K562 (cell line): Measurements from ENCODE around the gene TPPP. TPM values are rescaled to one million over a fixed set of nuclear protein-coding genes. Genes with fewer than 3 reads are reported as not detected.

Experiments used
- CHD2 ChIP-seq: IDR thresholded peaks from 2 replicates; pipeline ENCODE4 v1.6.1; 2011; ENCODE audit warnings: low read depth, low read length
- GTF2A2 ChIP-seq: IDR thresholded peaks from 2 replicates; pipeline ENCODE4 v1.6.1; 2016; ENCODE audit warnings: mild to moderate bottlenecking, missing genetic modification characterization, missing compliant biosample characterization
- polyA plus RNA-seq, 8 experiments: library from polyadenylated mRNA; depleted of rRNA in 4 of 8; stranded (reverse) in 5 of 8; unstranded in 3 of 8; fragments of >200 nt; fragmentation: Nextera tagmentation in 2 of 8; fragmentation: Illumina TruSeq in 1 of 8; extraction: Ambion mirVana in 2 of 8; extraction: Trizol in 1 of 8; gene quantifications; 2 replicates each; pipeline versions ENCODE4 v1.2.1 to v1.2.3, GENCODE V29; 2011 to 2014; ENCODE audit warnings: inconsistent platforms in 1 of 8, missing spikeins in 1 of 8
- total RNA-seq, 7 experiments: library from RNA; depleted of rRNA in 6 of 7; stranded (reverse); fragments of >200 nt in 6 of 7; fragmentation: Illumina TruSeq in 2 of 7; extraction: Trizol in 2 of 7; gene quantifications; 2 replicates each; pipeline versions ENCODE4 v1.2.1 to v1.2.3, GENCODE V29; 2011 to 2021; ENCODE audit warnings: low replicate concordance in 1 of 7
- TF ChIP-seq, protein P1 (sequence below): IDR thresholded peaks from 3 replicates; pipeline ENCODE4 v1.6.1; 2011; ENCODE audit warnings: borderline replicate concordance, mild to moderate bottlenecking, moderate library complexity; ENCODE audit not compliant: insufficient read length; ENCODE audit errors: extremely low read depth
- TF ChIP-seq, protein P2 (sequence below), 2 experiments: fragments of 450-650 bp; IDR thresholded peaks; 2 replicates each; pipeline ENCODE4 v1.6.1; 2018; ENCODE audit warnings: mild to moderate bottlenecking in 2 of 2, low read depth in 1 of 2; ENCODE audit not compliant: partially characterized antibody in 2 of 2
- TF ChIP-seq, protein P3 (sequence below), 2 experiments: IDR thresholded peaks; 2 replicates each; pipeline ENCODE4 v1.6.1; 2012; ENCODE audit warnings: improper control_type of control experiment in 2 of 2, low read depth in 2 of 2, low read length in 2 of 2, borderline replicate concordance in 1 of 2
- TF ChIP-seq, protein P4 (sequence below): fragments of 250-450 bp; sonication (Bioruptor Pico); IDR thresholded peaks from 2 replicates; pipeline ENCODE4 v1.8.0; 2021; ENCODE audit warnings: borderline replicate concordance, mild to moderate bottlenecking, moderate library complexity; ENCODE audit not compliant: poor library complexity, severe bottlenecking

TPPP gene
- total and polyA plus RNA-seq, 9 of the 15 experiments (the other 6 are each of a cell fraction or from before 2014, with no cell fraction given) = 0.01 to 0.07 (median 0.03) TPM; not detected in 6

DNA sequence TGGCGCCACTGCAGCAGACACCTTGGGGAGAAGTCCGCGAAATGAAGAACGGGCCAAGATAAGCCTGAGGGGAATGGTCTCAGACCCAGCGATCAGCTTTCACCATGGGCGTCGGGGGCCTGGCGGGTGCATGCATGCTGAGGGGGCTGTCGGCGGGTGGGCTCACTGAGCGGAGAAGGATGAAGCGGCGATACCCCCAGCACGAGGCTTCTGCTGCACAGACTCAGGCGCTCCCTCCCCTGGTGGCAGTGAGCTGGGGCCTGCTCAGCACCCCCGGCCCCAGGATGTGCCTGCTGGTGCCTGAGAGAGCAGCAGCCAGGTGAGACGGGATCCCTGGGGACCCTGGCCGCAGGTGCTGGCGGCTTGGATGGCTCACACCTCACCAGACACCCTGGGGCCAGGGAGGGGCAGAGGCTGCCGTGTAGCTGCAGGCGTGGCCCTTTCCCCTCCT is 49.8 kb downstream of the TPPP start (continued):
- TF ChIP-seq, protein P1, sequence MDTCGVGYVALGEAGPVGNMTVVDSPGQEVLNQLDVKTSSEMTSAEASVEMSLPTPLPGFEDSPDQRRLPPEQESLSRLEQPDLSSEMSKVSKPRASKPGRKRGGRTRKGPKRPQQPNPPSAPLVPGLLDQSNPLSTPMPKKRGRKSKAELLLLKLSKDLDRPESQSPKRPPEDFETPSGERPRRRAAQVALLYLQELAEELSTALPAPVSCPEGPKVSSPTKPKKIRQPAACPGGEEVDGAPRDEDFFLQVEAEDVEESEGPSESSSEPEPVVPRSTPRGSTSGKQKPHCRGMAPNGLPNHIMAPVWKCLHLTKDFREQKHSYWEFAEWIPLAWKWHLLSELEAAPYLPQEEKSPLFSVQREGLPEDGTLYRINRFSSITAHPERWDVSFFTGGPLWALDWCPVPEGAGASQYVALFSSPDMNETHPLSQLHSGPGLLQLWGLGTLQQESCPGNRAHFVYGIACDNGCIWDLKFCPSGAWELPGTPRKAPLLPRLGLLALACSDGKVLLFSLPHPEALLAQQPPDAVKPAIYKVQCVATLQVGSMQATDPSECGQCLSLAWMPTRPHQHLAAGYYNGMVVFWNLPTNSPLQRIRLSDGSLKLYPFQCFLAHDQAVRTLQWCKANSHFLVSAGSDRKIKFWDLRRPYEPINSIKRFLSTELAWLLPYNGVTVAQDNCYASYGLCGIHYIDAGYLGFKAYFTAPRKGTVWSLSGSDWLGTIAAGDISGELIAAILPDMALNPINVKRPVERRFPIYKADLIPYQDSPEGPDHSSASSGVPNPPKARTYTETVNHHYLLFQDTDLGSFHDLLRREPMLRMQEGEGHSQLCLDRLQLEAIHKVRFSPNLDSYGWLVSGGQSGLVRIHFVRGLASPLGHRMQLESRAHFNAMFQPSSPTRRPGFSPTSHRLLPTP = no peak
- TF ChIP-seq, protein P2, sequence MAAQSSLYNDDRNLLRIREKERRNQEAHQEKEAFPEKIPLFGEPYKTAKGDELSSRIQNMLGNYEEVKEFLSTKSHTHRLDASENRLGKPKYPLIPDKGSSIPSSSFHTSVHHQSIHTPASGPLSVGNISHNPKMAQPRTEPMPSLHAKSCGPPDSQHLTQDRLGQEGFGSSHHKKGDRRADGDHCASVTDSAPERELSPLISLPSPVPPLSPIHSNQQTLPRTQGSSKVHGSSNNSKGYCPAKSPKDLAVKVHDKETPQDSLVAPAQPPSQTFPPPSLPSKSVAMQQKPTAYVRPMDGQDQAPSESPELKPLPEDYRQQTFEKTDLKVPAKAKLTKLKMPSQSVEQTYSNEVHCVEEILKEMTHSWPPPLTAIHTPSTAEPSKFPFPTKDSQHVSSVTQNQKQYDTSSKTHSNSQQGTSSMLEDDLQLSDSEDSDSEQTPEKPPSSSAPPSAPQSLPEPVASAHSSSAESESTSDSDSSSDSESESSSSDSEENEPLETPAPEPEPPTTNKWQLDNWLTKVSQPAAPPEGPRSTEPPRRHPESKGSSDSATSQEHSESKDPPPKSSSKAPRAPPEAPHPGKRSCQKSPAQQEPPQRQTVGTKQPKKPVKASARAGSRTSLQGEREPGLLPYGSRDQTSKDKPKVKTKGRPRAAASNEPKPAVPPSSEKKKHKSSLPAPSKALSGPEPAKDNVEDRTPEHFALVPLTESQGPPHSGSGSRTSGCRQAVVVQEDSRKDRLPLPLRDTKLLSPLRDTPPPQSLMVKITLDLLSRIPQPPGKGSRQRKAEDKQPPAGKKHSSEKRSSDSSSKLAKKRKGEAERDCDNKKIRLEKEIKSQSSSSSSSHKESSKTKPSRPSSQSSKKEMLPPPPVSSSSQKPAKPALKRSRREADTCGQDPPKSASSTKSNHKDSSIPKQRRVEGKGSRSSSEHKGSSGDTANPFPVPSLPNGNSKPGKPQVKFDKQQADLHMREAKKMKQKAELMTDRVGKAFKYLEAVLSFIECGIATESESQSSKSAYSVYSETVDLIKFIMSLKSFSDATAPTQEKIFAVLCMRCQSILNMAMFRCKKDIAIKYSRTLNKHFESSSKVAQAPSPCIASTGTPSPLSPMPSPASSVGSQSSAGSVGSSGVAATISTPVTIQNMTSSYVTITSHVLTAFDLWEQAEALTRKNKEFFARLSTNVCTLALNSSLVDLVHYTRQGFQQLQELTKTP (IDR thresholded peaks at IDR 0.05; ENCODE audit: low read depth in 1 of 2, partially characterized antibody in 2 of 2) = no peak
- TF ChIP-seq GTF2A2 = no peak
- TF ChIP-seq, protein P3, sequence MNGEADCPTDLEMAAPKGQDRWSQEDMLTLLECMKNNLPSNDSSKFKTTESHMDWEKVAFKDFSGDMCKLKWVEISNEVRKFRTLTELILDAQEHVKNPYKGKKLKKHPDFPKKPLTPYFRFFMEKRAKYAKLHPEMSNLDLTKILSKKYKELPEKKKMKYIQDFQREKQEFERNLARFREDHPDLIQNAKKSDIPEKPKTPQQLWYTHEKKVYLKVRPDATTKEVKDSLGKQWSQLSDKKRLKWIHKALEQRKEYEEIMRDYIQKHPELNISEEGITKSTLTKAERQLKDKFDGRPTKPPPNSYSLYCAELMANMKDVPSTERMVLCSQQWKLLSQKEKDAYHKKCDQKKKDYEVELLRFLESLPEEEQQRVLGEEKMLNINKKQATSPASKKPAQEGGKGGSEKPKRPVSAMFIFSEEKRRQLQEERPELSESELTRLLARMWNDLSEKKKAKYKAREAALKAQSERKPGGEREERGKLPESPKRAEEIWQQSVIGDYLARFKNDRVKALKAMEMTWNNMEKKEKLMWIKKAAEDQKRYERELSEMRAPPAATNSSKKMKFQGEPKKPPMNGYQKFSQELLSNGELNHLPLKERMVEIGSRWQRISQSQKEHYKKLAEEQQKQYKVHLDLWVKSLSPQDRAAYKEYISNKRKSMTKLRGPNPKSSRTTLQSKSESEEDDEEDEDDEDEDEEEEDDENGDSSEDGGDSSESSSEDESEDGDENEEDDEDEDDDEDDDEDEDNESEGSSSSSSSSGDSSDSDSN (IDR thresholded peaks at IDR 0.05; ENCODE audit: borderline replicate concordance in 1 of 2, low read depth in 2 of 2, low read length in 2 of 2) = no peak
- TF ChIP-seq, protein P4, sequence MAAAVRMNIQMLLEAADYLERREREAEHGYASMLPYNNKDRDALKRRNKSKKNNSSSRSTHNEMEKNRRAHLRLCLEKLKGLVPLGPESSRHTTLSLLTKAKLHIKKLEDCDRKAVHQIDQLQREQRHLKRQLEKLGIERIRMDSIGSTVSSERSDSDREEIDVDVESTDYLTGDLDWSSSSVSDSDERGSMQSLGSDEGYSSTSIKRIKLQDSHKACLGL (CRISPR knock-in tag) = no peak
- no peak for TF ChIP-seq CHD2
